ENCODE results near the gene LMOD3. TPM values are rescaled to one million over a fixed set of nuclear protein-coding genes. Genes with fewer than 3 reads are reported as not detected.

The LMOD3 gene
- total RNA-seq, 2 donors from 2014 or later, result not detected

DNA sequence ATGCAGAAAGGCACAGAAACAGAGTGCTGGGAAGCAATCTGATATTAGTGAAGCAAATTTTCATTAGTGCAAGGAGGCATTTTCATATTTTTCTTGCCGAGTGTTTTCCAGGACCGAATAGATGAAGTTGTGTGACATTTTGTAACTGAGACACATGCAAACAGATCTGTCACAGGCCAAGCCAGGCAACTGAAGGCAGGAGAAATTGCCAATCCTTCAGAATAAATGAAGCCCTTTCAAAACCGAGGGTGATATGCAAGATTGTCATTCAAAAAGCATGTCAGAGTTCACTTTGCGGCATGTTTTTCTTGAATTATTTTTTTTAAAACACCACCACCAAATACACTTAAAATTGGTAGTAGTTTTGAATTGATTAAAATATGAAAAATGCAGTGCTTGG, 6.2 kb downstream of the LMOD3 start:
- Mint-ChIP-seq H3K4me3 (no peak overlapping the region), H3K27me3 (no peaks in the 10 kb centered on the region), H3K27ac (no peak overlapping the region), H3K9me3 (no peaks in the 10 kb centered on the region), H3K36me3 (ENCODE audit: low read depth) (no peaks in the 10 kb centered on the region), H3K4me1 (no peaks in the 10 kb centered on the region)
- ATAC-seq (replicated peaks), result no peak

DNA sequence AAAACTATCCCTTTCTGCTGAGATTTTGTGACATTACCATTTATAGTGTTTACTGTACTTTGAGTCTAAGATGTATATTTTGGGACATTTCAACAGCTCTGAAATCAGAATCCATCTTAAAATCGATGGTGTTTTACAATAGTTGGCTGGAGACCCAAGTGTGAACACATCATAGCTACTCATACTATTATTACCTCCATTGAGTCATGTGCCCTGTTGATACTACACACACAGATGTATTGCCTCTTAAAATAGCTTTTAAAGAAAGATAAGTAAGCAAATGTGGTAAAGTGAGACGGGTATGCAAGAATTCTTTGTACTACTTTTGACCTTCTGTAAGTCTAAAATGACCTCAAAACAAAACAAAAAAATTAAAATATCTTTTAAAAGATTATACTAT, 6.7 kb downstream of the LMOD3 start:
- H3K4me1 Mint-ChIP-seq, result no peaks in the 10 kb centered on the region
- H3K9me3 Mint-ChIP-seq, result no peaks in the 10 kb centered on the region
- H3K27ac Mint-ChIP-seq, result no peak overlapping the region
- H3K4me3 Mint-ChIP-seq, result no peak overlapping the region
- peak; percentile 32 for ATAC-seq (replicated peaks)
- no peaks in the 10 kb centered on the region for H3K27me3 Mint-ChIP-seq
- no peaks in the 10 kb centered on the region for H3K36me3 Mint-ChIP-seq (ENCODE audit: low read depth)

DNA sequence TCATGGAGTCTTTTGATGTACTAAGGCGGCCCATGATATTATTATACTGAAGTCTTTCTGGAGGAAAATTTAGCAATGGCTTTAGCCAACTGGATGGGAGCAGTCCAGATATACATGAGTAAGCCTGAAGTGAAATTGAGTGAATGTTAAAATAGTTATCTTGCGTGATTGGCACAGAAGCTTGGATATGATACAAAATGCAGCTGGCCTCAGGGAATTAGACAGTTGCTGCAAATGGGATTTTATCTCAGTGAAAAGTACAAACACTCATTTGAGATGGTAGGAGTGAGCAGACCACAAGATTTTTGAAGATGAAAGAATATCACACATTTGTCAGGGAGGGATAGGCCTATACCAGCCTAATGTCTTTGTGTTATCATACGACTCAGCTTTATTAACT, 8.9 kb downstream of the LMOD3 start:
- H3K27me3 Mint-ChIP-seq, result no peaks in the 10 kb centered on the region
- no peak overlapping the region for H3K27ac Mint-ChIP-seq
- no peaks in the 10 kb centered on the region for H3K36me3 Mint-ChIP-seq (ENCODE audit: low read depth)
- no peak overlapping the region for H3K4me3 Mint-ChIP-seq
- ATAC-seq (replicated peaks), result no peak
- H3K9me3 Mint-ChIP-seq, result no peaks in the 10 kb centered on the region
- H3K4me1 Mint-ChIP-seq, result no peaks in the 10 kb centered on the region

DNA sequence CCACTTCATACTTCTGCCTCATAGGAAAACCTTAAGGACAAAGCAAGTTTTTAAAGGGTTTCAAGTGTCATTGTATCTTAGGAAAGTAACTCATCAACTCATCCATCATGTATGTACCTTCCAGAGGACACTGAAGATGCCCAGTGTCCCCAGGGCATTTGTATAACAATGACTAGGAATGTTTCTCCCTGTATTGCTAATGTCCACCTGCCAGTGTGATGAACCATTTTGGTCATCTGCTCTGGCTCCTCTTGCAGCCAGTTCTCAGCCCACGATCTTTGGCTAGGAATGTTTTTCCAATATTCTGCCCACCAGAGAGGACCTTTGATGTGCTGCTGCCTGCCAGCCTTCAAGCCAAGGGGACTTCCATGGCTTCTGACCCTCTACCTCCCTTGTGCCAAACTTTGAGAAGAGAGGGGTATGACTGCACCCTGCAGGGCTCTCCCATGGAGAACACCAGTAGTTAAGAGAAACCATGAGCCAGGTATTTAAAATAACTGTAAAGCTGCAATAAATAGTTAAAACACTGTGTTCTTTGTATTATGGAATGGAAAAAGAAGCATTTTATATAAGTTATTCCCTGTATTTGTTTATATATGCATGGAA, 11.4 kb downstream of the LMOD3 start:
- H3K27me3 Mint-ChIP-seq, result no peaks in the 10 kb centered on the region
- peaks cover 5% of the 10 kb centered on the region for H3K4me1 Mint-ChIP-seq
- H3K9me3 Mint-ChIP-seq, result no peaks in the 10 kb centered on the region
- H3K4me3 Mint-ChIP-seq, result no peak overlapping the region
- H3K36me3 Mint-ChIP-seq (ENCODE audit: low read depth), result peaks cover 5% of the 10 kb centered on the region
- H3K27ac Mint-ChIP-seq, result no peak overlapping the region
- no peak for ATAC-seq (replicated peaks)

DNA sequence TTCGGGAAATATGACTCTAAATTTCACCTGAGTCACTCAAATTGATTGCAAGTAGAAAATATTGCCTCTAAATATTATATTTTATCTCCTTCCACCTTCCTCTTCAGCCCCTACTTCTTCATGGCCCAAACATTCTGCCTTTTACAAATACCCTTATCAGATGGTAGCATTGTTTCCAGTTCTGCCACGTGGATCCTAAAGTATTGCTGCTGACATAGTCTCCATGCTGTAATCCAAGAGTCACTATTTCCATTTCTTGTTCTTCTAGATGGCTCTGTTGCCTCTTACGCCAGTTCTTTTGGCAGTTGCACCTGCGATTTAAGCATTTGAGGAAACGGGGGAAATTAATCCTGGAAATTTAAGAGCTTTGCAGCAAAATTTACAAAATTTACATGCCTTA, 13.6 kb downstream of the LMOD3 start:
- ATAC-seq (replicated peaks), result no peak
- no peak overlapping the region for H3K4me3 Mint-ChIP-seq
- peaks cover 28% of the 10 kb centered on the region for H3K36me3 Mint-ChIP-seq (ENCODE audit: low read depth)
- no peaks in the 10 kb centered on the region for H3K9me3 Mint-ChIP-seq
- H3K27ac Mint-ChIP-seq, result peak overlapping the region; percentile 68
- H3K4me1 Mint-ChIP-seq, result peaks cover 12% of the 10 kb centered on the region
- no peaks in the 10 kb centered on the region for H3K27me3 Mint-ChIP-seq

DNA sequence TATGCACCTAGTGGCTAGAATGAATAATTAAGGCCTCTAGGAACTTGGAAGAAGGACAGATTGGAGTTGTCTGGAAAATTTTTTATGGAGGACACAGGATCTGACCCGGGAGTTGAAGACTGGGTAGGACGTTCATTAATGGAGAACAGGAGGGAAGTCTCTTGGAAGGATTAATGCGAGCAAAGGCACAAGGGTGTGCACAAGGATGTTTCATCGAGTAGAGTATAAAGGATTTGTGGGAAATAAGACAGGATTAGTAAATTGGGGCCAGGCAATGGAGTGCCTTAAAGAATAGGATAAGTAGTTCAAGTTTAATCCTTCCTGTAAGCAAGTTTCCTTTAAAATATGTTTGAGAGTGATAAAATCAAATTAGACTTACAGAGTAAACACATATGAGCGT, 14.6 kb downstream of the LMOD3 start:
- H3K4me1 Mint-ChIP-seq, result peaks cover 17% of the 10 kb centered on the region
- no peak for ATAC-seq (replicated peaks)
- peaks cover 38% of the 10 kb centered on the region for H3K36me3 Mint-ChIP-seq (ENCODE audit: low read depth)
- H3K27ac Mint-ChIP-seq, result peak overlapping the region; percentile 20
- no peaks in the 10 kb centered on the region for H3K27me3 Mint-ChIP-seq
- no peaks in the 10 kb centered on the region for H3K9me3 Mint-ChIP-seq
- H3K4me3 Mint-ChIP-seq, result no peak overlapping the region

DNA sequence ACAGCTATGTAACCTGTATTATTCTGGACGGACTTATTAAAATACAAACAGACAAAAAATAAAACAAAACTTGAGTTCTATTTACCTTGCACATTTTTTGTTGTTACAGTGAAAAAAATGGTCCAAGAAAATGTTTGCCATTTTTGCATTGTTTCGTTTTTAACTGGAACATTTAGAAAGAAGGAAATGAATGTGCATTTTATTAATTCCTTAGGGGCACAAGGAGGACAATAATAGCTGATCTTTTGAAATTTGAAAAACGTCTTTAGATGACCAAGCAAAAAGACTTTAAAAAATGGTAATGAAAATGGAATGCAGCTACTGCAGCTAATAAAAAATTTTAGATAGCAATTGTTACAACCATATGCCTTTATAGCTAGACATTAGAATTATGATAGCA, 17.1 kb downstream of the LMOD3 start:
- H3K4me3 Mint-ChIP-seq, result no peak overlapping the region

DNA sequence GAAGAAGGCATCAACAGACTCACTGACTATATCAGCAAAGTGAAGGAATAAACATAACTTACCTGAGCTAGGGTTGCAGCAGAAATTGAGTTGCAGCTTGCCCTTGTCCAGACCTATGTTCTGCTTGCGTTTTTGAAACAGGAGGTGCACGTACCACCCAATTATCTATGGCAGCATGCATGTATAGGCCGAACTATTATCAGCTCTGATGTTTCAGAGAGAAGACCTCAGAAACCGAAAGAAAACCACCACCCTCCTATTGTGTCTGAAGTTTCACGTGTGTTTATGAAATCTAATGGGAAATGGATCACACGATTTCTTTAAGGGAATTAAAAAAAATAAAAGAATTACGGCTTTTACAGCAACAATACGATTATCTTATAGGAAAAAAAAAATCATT, 17.8 kb downstream of the LMOD3 start:
- Mint-ChIP-seq H3K4me1 (peaks cover 24% of the 10 kb centered on the region), H3K27ac (peak overlapping the region; percentile 29), H3K4me3 (peak overlapping the region; percentile 2), H3K9me3 (no peaks in the 10 kb centered on the region), H3K36me3 (ENCODE audit: low read depth) (peaks cover 67% of the 10 kb centered on the region), H3K27me3 (no peaks in the 10 kb centered on the region)
- ATAC-seq (replicated peaks), result no peak

More for the DNA sequence above, 17.1 kb downstream of the LMOD3 start:
- H3K36me3 Mint-ChIP-seq (ENCODE audit: low read depth), result peaks cover 60% of the 10 kb centered on the region
- H3K4me1 Mint-ChIP-seq, result peaks cover 18% of the 10 kb centered on the region
- no peak overlapping the region for H3K27ac Mint-ChIP-seq
- H3K9me3 Mint-ChIP-seq, result no peaks in the 10 kb centered on the region
- ATAC-seq (replicated peaks), result no peak
- no peaks in the 10 kb centered on the region for H3K27me3 Mint-ChIP-seq

DNA sequence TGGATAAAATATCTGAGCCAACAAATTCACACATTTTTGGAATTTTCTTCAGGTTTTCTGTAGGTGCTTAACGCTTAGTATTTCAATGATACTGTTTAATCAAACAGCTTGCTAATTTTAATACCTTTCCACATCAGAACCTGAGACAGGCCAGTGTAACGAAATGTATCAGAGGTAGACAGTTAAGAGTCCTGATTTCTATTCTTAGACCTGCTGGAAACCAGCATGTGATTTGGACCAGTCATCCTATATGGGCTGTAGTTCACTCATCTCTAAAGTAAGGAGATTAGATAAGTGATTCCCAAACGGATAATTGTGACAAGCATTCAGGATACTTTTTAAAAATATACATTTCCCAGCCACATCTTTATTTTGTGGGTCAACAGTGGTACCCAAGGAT, 19.3 kb downstream of the LMOD3 start:
- no peaks in the 10 kb centered on the region for H3K27me3 Mint-ChIP-seq
- H3K4me3 Mint-ChIP-seq, result no peak overlapping the region
- H3K9me3 Mint-ChIP-seq, result no peaks in the 10 kb centered on the region
- no peak for ATAC-seq (replicated peaks)
- H3K36me3 Mint-ChIP-seq (ENCODE audit: low read depth), result peaks cover 80% of the 10 kb centered on the region
- peaks cover 27% of the 10 kb centered on the region for H3K4me1 Mint-ChIP-seq
- peak overlapping the region; percentile 29 for H3K27ac Mint-ChIP-seq

DNA sequence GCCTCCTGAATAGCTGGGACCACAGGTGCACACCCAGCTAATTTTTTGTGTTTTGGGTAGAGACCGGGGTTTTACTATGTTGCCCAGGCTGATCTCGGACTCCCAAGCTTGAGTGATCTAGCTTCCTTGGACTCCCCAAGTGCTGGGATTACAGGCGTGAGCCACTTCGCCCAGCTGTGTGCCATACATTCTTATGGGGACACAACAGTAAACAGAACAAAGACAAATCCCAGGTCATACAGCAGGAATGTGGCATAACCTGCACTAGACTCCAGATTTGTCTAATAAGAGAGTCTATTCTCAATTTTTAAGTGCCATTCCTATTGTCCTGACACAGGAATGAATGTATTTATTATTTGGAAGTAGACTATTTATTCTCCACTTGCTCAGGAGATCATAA, 20.0 kb downstream of the LMOD3 start:
- no peak for ATAC-seq (replicated peaks)
- H3K36me3 Mint-ChIP-seq (ENCODE audit: low read depth), result peaks cover 86% of the 10 kb centered on the region
- no peaks in the 10 kb centered on the region for H3K9me3 Mint-ChIP-seq
- peak overlapping the region; percentile 54 for H3K27ac Mint-ChIP-seq
- H3K4me1 Mint-ChIP-seq, result peaks cover 27% of the 10 kb centered on the region
- H3K4me3 Mint-ChIP-seq, result no peak overlapping the region
- H3K27me3 Mint-ChIP-seq, result no peaks in the 10 kb centered on the region

DNA sequence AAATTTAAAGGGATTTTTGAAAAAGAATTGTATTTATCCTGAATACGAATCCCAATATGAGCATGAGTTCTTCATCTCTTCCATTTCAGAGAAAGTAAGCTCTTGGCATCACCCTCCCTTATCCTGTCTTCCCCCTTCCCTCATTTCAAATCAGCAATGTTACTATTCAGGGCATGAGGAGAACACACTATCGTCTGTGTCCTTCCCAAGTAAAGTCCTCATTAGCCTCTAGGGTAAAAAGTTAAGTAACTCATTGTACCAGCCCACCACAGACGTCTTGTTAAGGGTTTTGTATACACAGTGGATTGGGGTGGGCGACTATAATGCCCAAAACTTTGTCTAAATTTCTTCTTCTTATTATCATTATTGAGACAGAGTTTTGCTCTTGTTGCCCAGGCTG, 22.8 kb downstream of the LMOD3 start:
- Mint-ChIP-seq H3K36me3 (ENCODE audit: low read depth) (peaks cover 94% of the 10 kb centered on the region), H3K27me3 (no peaks in the 10 kb centered on the region), H3K4me3 (no peak overlapping the region), H3K9me3 (no peaks in the 10 kb centered on the region), H3K27ac (peak overlapping the region; percentile 20), H3K4me1 (peaks cover 46% of the 10 kb centered on the region)
- no peak for ATAC-seq (replicated peaks)

DNA sequence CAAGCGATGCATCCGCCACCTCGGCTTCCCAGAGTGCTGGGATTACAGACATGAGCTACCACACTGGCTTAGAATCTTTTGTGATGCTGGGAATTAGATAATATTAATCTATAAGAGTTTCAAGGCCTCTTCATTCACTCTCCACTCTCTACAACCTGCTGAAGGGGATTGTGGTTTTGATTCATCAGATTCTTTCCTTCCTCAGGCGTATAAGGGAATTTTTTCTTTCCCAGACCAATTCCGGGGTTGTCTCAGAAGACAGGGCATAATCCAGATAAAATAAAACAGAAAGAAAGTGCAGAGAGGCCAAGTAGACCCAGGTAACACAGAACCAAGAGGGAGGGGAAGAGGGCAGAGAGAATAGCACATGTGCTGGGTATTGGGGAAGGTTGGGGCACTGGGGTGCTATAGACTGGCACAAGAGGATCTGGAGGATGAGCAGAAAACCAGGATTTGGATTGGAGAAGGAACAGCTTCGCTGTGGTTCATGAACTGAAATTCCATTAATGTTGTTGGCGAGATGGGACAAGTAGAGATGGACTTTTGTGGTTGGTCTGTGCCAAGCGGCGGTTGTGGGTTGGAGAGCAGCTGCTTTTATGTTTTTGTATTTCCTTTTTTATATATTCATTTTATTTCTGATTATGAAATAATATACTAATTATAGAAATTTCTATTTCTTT, 24.8 kb downstream of the LMOD3 start:
- Mint-ChIP-seq H3K4me1 (peaks cover 53% of the 10 kb centered on the region), H3K36me3 (ENCODE audit: low read depth) (peaks cover 94% of the 10 kb centered on the region), H3K27me3 (no peaks in the 10 kb centered on the region), H3K4me3 (peak overlapping the region; percentile 90), H3K27ac (peak overlapping the region; percentile 94), H3K9me3 (no peaks in the 10 kb centered on the region)
- ATAC-seq (replicated peaks), result no peak

DNA sequence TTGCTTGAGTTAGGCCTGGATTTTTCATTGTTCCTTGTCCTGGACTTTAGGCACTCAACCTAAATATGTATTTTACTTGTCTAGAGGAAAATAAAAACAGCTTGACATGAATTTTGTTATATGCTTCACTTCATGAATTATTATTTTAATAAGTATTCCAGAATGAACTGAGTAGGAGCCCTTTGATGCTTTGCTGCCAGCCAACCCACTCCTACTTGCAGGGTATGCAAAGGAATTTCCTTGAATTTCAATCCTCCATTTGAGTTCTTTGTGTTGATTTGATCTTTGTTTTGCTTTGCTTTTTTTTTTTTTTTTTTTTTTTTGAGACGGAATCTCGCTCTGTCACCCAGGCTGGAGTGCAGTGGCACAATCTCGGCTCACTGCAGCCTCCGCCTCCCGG, 26.1 kb downstream of the LMOD3 start:
- H3K36me3 Mint-ChIP-seq (ENCODE audit: low read depth), result peaks cover 94% of the 10 kb centered on the region
- peaks cover 64% of the 10 kb centered on the region for H3K4me1 Mint-ChIP-seq

DNA sequence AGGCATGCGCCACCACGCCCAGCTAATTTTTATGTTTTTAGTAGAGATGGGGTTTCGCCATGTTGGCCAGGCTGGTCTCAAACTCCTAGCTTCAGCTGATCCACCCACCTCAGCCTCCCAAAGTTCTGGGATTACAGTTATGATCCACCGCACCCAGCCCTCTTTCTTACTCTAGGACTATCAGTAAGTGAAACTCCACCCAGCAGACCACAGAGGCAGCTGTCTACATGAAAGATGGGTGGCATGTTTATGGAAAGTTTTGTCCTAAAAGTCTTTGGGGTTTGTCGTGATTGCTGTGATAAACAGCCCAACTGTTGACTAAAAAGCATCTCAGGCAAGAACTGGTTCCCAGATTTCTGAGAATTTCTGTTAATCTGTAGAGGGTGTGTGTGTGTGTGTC, 26.8 kb downstream of the LMOD3 start:
- peaks cover 95% of the 10 kb centered on the region for H3K36me3 Mint-ChIP-seq (ENCODE audit: low read depth)
- ATAC-seq (replicated peaks), result peak; percentile 42

More for the DNA sequence above, 26.1 kb downstream of the LMOD3 start:
- Mint-ChIP-seq H3K27ac (peak overlapping the region; percentile 96), H3K9me3 (no peaks in the 10 kb centered on the region), H3K27me3 (no peaks in the 10 kb centered on the region), H3K4me3 (peak overlapping the region; percentile 90)
- ATAC-seq (replicated peaks), result no peak

DNA sequence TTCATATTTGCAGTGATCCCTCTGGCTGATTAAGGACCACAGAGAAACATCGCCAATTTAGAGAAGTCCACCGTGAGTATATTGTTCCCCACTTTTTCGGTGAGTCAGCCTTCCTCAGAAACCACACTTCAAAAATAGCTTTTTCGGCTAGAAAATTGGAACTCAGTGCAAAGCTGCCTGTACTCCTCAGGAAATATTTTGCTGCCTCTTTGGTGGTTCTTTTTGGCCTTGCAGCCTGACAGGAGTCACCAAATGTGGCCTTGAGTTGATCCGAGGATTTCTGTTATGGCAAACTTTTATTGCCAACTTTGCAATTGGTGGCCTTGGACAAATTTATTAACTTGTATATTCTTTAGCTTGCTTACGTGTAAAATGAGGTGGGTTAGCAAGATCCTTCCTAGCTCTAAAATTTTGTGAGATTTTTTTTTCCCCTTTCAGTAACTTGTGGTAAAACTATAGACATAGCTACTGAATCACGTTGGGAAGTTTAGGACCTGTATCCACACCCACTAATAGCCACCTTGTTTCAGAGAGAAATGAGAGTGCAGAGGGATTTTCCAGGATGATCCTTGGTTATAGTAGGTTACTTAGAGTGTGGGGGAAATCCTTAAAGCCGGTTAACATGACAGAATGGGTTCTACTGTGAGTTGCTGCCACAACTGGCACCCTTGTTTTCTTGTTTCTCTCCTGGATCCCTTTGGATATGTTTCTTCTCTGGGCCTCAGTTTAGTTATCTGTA, 27.8 kb downstream of the LMOD3 start:
- peak overlapping the region; percentile 90 for H3K4me3 Mint-ChIP-seq
- H3K4me1 Mint-ChIP-seq, result peaks cover 69% of the 10 kb centered on the region
- H3K27me3 Mint-ChIP-seq, result no peaks in the 10 kb centered on the region
- peak; percentile 51 for ATAC-seq (replicated peaks)
- H3K36me3 Mint-ChIP-seq (ENCODE audit: low read depth), result peaks cover 95% of the 10 kb centered on the region
- H3K9me3 Mint-ChIP-seq, result no peaks in the 10 kb centered on the region
- peak overlapping the region; percentile 96 for H3K27ac Mint-ChIP-seq

More for the DNA sequence above, 26.8 kb downstream of the LMOD3 start:
- H3K4me1 Mint-ChIP-seq, result peaks cover 66% of the 10 kb centered on the region
- H3K9me3 Mint-ChIP-seq, result no peaks in the 10 kb centered on the region
- H3K27me3 Mint-ChIP-seq, result no peaks in the 10 kb centered on the region
- peak overlapping the region; percentile 96 for H3K27ac Mint-ChIP-seq
- H3K4me3 Mint-ChIP-seq, result peak overlapping the region; percentile 90
